DMS 273 (cell line): ENCODE results near the gene AP2A2.

Source experiments
- DNase-seq: peaks from one replicate; lab custom pipeline; 2025; ENCODE audit not compliant: unreplicated experiment; lab: John Stamatoyannopoulos, UW

AP2A2 gene

DNA sequence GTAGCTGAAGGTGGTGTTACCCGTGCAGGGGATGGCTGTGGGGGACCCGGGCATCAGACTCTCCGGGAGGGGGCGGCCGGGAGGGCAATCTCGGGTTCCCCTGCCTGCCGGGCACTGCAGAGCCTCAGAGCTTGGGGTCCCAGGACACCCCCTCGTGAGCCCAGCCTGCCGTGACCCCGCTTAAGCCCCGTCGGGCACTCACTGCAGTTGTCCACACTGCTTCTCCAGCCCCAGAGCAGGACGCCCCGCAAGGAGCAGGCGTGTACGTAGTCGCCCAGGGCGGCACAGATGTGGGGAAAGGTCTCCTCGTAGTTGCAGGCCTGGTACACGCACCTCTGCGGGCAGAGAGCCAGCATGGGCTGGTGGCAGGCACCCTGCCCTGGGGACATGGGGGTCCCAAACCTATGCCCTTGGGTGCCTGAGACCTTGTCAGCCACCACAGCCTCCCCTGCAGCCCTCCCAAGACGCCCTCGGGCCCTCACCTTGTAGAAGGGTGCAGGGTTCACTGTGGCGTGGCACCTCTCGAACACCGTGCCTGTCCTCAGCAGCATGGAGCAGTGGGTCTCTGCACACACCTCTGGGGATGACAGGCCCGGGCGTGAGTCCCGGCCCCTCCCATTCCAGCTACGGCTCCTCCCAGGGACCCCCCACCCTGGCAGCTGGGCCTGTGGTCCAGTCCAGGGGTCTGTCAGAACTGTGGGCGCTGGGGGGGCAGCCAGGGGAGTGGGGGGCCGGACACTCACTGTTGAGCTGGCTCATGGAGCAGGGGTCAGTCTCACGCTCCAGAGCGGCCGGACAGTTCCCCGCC is 102.0 kb downstream of the AP2A2 start:
- DNase-seq = no peak

DNA sequence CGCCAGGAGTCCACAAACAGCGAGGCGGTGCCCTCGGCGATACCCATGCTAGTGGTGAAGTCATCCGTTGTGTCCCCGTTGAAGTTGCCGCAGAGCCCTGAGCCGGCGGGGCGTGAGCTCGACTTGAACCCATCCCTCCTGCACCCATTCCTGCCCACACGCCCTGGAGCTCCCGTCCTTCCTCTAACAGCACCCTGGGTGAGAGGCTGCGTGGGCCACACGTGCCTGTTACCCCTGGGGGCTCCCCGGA is 102.5 kb downstream of the AP2A2 start:
- DNase-seq = no peak

GRCh38 chr11:1028616-1029015 is 102.9 kb downstream of the AP2A2 start:
- DNase-seq = no peak

DNA sequence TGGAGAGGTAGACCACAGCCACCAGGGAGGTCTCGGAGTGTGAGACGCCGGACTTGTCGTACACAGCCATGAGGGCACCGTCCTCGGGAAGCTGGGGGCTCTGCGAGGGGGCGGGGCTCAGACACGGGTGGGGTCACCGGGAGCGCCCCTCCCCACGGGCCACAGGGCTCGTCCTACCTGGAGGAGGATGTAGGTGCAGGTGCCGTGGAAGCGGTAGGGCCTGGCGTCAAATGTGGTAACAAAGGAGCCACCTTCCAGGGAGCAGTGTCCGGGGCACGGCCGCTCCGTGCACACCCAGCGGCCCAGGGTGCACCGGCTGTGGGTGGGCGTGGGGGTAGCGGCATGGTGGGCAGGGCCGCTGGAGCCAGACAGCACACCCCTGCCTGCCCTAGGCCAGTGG is 103.4 kb downstream of the AP2A2 start:
- no peak for DNase-seq

- DNase-seq = peak; percentile 36
These were observed 104.0 kb downstream of the AP2A2 start for GRCh38 chr11:1029654-1030053.

DNA sequence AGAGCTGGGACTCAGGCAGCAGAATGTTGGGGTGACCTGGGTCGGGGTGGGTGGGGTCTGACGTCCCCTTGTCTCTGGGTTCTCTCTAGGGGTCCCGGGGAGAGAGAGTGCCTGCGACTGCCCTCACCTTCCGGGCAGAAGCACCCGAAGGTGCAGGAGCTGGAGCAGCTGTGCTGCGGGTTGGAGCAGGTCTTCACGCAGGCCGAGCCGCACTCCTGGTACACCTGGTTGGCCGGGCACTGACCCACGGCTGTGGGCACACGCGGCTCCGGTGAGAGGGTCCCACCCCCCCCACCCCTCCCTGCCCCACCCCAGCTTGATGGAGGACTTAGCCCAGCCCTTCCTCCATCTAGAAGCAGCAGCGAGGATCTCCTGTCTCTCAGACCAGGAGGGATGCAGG is 104.4 kb downstream of the AP2A2 start:
- no peak for DNase-seq

DNA sequence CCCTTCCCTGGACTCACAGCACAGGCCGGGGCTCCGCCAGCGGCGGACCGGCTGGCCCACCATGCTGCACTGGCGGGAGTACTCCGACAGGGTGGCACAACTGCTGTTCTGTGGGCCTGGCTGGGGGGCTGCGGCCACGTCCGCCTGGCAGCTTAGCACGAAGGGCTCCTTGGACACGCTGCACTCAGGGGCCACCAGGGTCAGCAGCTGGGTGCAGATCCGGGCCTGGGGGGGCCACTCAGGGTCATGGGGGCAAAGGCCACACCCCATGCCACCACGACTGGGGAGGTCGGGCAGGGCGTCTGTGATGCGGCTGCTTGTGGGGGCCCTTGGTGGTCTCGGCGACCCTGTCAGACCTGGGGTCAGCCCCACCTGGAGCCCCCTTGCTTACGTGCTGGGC is 104.9 kb downstream of the AP2A2 start:
- peak; percentile 22 for DNase-seq

DNA sequence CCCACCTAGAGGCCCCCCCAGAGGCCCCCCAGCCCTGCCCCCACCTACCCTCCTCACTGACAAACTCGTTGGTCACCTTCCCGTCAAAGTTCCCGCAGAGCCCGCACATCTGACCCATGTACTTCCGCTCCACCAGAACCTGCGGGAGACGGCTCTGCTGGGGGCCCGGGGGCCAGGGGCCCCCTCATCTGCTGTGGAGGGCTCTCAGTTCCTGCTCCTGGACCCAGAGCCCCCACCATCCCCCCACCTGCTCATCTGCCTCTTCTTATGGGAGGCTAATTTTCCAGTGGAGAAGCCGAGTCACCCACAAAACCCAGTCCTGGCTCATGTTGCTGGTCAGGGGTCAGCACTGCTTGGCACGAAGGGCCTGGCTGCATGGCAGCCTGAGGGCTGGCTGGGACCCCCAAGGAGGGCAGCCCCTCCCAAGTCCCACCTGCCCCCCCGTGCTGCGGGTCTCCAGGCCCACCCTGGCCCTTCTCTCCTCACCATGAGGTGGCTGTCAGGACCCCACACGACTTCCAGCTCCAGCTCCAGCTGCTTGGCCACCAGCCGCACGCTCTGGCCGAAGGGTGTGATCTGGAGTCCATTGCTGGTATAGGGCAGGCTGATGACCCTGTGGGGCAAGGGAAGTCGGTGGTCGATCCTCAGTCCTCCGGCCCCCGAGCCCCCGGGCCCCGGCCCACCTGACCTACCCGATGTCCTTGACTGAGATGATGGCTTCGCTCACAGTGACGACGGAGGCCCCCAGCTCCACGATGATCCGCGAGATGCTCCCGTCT is 105.6 kb downstream of the AP2A2 start:
- DNase-seq = no peak

GRCh38 chr11:1032310-1032891 is 106.7 kb downstream of the AP2A2 start:
- no peak for DNase-seq

- no peak for DNase-seq
These were observed 107.5 kb downstream of the AP2A2 start for GRCh38 chr11:1033016-1033798.

- DNase-seq = no peak
These were observed 108.3 kb downstream of the AP2A2 start for GRCh38 chr11:1034001-1034400.

DNA sequence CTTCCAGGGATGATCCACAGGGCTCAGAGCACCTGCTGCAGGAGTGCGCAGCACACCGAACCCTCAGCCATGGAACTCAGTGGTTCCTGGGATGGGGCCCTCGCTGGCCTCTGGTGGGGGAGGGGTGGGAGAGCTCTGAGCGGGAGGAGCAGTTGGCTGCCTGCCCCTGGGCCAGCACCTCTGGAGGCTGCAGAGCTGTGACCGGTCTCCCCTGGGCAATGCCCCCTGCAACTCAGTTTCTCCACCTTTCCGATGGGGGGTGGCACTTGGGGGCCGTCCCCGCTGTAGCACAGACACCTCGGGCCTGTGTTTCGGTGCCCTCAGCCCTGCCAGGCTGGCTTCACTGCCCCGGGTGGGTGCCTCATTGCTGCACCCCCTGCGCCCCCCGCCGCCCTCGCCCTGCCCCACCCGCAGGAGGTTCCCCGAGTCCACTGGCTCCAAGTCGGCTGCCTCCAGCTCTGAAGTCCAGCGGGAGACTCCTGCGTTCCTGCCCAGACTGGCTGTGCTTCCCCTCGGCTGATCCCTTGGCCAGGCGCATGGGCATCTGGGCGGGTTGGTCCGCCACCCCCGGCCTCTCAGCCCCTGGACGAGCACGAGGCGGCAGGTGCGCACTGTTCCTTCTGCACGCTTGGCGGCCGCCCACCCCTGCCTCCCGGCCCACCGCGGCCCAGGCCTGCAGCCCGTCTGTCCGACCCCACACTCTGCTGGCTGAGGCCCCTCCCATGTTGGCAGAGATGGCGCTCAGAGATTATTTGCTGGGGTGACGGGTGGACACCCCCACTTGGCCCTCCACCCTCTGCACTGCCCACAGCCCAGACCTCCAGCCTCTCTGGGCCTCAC is 109.0 kb downstream of the AP2A2 start:
- no peak for DNase-seq

DNA sequence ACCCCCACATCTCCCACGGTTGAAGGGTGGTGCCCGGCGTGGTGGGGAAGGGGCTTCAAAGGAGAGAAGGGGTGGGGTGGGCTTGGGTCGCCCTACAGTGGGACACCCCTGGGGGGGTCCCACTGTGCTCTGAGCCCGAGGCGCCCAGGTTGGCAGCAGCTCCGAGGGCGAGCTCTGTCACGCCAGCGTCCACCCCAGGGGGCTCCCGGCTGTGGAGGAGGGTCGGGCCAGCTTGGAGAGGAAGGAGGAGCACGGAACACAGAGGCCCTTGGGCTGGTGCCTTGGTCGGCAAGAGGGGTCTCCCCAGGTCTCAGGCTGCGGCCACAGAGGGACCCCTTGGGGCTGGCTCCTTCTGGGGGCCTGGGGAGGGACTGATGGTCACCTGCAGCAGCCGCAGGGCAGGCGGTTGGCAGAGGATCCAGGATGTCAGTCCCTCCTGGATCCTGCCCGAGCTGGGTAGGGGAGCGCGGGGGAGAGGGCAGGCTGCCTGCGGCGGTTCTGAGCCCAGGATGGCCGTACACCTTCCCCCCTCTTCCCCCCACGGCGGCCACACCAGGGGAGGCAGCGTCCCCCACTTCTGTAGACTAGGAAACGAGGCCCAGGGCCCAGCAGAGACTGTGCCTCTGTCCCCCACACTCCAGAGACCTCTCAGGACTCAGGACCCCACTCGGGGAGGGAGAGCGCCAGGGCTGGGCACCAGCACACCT is 110.1 kb downstream of the AP2A2 start:
- no peak for DNase-seq

DNA sequence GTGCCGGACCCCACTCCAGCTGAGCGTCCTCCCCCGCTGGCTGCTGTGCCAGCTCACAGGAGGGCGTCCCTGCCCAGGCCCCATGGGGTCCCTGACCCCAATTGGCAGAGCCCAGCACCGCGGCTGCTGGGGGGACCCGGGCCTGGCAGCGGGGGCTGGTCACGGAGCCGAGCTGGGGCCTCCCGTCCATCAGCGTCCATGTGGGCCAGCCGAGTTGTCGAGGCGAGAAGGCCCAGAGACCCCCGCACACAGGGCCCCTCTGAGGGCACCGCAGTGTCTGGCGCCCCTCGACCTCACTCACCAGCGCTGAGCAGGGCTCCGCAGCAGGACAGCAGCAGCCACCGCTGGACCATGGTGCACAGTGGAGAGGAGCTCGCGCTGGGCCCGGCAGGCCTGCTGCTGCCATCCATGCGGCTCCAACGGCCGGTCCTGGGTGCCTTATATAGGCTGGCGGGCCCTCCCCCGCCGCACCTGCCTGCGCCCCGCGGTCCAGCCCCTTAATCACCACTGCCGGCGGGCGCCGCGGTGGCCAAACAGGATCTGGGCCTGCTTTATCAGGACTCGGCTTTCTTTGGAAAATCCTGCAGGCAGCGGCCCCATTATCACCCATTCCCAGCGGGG is 110.7 kb downstream of the AP2A2 start, which contains the start of gene MUC6:
MUC6 (minus strand) TSS at position 416 of the 621 bp plus-strand sequence; CDS start at position 353, 63 bp downstream.
- no peak for DNase-seq

GRCh38 chr11:1036931-1037330 is 111.3 kb downstream of the AP2A2 start:
- no peak for DNase-seq

DNA sequence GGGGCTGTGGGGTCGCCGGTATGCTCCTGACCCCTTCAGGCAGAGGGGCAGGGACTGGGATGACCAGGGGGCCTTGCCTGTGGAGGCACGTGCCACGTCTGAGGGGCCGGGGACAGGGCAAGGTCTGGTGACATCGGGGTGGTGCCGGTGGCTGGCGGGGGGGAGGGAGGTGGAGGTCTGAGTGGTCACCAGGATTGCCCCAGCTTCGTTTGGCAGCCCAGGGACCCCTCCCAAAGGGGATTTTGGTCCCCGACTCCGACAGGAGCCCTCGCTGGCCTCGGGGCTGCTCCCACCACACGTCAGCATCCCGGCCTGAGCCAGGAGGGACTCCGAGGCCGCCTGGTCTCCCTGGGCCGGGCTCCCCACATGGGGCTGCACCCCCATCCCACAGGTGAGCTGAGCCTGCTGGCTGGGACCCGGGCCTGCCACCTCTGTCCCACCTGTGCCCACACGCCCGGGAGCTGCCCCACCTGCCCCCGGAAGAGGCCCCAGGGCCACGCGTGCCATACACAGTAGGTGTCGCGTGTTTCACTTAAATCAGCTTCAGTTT is 111.9 kb downstream of the AP2A2 start:
- DNase-seq = no peak

DNA sequence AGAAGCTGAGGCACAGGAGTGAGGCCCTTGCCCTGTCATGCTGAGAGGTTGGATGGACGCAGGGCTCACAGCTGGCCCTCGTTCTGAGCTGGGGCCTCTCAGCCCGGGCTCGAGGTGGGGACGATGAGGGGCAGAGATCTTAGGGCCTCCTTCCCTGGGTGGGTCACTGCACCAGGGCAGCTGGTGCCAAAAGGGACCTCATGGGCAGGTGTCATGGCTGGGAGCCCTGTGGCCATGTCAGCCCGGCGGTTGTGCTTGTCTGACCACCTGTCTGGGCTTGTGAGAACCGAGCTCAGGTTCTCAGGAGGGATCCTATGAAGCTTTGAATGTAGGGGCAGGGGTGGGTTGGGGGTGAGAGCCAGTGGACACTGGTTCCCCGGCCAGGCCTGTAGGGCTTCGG is 112.7 kb downstream of the AP2A2 start:
- DNase-seq = no peak

DNA sequence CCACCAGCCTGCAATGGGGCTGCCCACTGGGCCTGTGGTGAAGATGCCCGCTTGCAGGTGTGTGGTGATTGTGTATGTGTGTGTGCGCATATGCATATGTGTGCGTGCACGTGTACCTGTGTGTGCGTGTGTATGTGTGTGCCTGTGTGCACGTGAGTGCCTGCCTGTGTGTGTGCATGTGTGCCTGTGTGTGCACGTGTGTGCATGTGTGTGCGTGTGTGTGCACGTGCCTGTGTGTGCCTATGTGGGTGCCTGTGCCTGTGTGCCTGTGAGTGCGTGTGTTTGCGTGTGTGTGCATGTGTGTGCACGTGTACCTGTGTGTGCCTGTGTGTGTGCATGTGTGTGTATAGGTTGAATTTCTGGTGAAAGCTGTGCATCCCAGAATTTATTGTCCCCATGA is 113.3 kb downstream of the AP2A2 start:
- no peak for DNase-seq
